HG02870 (cell line): ENCODE measurements around the gene EIF4E3.

Experiments
- ATAC-seq: cut with Tn5 transposase; IDR thresholded peaks from one replicate; pipeline ENCODE4 v1.9.1; 2021; ENCODE audit warnings: mild to moderate bottlenecking, moderate library complexity; ENCODE audit not compliant: unreplicated experiment

Gene EIF4E3

DNA sequence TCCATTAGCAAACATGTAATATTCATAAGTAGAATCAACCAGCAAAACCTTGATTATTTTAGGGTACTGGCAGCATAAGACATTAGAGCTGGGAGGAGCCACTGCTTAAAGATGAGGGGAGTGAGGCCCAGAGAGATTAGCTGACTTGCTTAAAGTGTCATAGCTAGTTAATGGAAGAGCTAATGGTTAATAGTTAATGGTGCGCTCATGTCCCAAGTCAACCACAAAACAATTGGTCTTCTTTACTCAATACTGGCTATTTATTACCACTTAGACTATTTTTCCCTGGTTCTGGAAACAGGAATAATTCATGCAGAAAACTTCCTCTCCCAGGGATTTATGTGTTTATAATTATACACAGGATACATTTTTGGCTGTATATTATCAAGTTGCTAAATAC is 33.1 kb downstream of the EIF4E3 start:
- no peak for ATAC-seq

DNA sequence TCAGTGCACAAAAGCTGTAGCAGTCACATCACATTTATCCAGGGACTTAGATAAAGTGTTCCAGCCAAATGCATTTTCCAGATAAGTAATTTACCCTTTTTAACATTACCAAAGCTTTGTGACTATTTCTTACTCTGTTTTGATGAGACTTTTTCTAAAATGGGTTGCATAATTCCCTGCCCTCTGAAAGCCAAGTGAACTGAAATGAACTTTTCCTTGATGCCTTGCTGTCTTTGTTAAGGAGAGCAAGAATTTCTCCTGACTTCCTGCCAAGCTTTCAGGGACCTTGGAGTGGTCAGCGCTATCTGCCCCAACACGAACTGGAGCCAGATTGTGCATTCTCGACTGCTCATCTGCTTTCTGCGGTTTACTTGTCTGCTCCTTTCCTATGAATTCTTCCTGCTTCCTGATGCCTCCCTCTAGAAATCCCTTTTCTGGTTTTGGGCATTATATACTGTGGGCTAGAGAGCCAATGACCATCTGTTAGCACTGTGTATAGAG is 34.8 kb downstream of the EIF4E3 start:
- no peak for ATAC-seq

DNA sequence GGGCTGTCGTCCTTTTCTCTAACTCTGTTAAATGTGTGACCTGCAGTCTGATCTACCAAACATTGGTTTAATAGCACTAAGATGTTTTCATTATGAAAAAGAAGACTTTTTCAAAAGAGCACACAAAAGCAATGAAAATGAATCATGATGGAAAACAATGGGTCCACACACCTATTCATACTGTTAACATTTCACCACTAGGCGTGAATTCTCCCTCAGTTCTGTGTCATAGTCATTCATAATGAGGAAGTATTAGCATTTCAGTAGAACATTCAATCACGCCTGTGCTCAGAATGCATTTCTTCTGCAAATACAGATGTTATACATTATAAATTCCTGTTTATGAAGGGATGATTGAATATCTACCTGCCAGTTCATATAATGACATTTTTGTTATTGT is 35.9 kb downstream of the EIF4E3 start:
- ATAC-seq, result no peak

DNA sequence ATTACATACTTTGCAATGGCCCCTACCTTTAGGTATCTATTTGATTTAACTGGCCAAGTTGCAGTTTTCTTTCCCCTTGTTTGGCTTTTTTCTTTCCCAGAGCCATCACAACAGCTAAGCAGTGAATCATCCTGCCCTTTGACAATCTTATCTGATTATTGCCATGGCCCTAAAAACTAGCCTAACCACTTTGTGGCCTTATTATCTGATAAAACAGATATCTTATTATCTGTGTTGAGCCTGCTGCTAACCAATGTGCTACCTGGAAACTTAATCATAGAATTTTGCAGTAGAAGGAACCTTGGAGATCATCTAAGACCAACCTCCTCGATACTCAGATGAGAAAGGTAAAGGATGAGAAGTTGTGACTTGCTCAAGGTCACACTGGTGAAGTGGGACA is 37.1 kb downstream of the EIF4E3 start:
- ATAC-seq, result no peak

DNA sequence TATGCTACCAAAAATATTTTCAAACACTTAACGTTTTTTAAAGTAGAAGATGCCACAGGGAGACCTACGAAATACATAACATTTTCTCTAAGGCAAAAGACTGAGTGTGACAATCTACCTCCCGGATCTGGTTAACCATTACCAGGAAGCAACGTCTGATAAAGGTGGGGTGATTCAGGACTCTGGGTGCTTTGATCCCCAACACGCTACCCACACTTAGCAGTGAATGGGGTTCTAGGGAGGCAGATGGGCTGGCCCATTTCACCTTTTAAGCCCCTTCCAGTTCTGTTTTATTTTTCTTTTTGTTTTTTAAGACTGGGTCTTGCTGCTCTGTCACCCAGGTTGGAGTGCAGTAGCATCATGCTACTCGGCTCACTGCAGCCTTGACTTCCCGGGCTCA is 39.5 kb downstream of the EIF4E3 start:
- ATAC-seq, result no peak

DNA sequence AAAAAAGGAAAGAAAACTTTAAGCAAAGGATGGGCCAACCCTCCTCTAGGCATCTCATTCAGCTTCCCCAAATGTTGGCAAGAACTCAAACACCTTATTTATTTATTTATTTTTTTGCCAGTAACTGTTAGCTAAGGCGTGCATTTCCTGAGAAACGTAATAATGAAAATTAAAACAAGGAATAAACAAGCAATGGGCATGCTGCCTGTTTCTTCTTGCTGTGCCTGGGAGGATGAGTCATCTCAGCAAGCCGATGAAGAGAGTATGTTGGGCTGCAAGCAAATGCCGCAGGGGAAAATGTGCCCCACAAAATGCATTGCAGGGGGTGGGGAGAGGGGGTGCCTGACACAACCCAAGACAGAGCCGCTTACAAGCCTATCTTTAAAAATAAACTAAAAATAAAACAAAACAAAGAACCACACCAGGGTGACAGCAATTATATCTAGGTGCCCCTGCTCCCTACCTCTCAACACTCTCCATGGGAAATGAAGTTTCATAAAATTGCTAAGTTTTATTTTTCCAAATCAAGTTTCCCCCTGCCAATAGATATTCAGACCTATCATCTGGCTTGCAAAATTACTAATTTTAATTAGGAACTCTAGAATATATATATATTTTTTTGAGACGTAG is 40.3 kb downstream of the EIF4E3 start:
- ATAC-seq, result no peak

DNA sequence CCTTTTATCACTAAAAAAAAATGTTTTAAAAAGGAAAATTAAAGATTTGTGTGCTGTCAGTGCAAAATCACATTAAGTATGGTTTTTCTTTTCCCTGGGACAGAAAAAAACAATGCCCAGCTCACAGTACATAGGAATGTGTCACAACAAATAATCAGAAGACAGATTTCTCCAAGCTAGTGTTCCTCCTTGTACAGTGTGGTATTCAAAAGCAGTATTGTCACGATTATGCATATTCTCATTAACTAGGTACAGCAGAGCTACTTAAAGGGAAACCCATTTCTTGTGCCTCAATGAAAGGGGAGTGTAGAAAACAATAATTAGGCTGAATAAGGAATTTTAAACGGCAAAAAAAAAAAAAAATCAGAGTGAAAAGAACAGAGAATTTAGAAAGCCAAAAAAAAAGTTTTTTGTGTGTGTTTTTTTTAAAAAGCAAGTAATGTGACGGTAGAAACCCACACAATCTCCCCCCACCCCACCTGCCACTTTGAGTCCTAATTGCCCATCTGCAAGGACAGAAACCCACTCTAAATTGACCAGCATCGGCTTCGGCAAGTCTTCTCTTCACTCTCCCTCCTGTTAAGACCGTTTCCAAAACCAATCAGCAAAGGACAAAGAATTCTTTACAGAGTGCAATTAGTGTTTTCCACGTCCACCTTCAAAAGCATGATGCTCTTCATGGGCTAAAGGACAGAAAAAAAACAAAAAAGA is 41.0 kb downstream of the EIF4E3 start:
- ATAC-seq, result no peak

DNA sequence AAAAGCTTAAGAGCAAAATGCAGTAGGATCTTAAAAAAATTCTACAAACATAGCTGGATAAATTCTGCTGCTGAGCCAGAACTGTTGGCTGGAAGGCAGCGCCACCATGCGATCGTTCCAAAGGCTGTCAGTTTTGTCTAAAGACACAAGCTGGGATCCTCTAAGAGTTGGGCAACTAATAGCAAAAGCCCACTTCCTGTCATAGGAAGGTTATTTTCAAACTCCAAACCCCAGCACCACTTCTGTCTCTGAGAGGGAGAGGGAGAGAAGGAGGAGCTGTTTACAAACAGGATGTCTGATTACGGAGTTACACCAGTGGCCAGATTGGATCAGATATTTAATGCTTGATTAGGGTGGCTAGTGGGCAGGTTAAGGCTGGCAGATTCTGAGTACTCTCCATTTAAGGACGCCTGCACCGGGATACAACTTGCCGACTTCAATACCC is 44.0 kb downstream of the EIF4E3 start:
- no peak for ATAC-seq

DNA sequence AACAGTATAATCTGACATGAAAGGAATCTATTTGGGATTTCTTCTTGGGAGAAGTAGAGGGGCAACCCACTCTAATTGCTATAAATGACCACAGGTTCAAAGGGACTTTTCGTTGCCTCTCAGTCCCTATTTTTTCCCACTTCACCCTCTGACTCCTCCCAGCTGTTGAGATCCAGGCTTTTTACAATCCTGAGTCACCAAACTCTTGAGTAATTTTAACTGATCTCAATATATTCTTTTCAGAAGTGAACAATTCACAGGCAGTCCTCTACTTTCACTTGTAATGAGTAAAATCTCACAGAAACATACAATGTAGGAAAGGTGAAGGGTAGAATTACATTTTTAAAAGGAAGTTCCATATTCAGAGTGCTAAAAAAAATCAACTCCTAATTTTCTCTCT is 44.6 kb downstream of the EIF4E3 start:
- ATAC-seq, result no peak

DNA sequence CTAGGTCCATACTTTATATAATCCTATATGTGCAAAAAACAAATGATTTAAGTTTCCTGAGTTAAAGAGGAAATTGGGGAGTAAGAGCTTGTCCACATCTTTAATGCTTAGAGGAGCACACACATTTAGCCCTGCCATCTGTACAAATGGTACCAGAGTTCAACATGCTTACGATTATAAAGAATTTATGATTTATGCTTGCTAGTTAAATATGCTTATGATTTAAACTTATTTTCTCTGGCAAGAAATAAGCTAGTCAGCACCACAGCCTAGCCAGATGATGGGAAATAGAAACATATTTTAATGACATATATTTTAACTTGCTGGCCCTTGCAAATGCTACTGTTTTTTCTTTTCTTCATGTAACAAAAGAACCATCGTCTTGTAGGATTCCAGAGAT is 48.3 kb downstream of the EIF4E3 start:
- no peak for ATAC-seq

DNA sequence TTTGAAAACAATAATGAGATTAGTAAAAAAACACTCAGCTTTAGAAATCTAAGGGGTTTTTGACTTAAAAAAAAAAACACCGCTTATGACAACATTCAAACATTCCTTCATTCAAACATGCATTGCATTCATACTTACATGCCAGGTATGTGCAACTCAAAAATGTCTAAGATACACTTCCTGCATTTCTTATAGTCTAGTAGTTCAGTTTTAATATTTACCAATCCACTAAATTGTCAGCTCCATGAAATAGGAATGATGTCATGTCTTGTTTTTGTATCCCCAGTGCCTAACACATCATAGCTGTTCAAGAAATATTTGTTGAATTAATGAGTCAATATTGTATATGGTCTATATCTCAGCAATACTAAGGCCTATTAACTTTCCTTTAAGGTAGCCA is 51.7 kb downstream of the EIF4E3 start:
- ATAC-seq, result no peak

DNA sequence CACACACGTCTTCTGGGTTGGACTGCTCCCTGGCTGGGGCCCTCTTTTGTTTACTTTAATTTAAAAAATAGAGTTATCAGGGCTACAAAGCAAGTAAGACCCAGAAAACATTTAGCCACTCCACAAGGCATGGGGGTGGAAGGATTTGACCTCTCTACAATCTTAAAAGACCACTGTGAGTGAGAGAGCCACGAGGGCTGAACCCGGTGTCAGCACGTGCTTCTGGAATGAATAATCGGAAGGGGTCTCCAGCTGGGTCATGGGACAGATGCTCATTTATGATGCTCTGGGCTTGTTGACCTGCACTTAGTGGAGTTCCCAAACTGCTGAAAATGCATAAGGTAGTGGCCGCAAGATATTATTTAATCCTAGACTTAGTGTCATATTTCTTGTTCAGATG is 52.4 kb downstream of the EIF4E3 start:
- ATAC-seq, result no peak

DNA sequence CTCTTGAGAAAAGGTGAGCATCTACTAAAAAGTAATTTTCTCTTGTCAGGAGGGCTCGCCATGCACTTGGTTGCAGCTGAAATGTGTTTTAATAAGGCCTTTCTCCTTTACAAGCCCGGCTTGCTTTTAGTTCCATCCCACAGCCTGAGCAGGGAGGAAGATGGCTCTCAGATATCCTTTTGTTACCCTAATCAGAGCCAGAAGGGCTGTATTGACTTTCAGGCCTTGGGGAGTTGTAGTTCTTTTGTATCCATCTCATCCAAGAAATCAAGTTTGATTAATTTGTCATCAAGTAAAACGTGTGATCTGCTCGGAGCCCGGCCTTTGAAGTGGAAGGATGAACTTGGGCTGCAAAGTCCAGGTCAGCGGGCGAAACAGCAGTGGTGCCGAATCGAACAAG is 52.9 kb downstream of the EIF4E3 start:
- no peak for ATAC-seq

DNA sequence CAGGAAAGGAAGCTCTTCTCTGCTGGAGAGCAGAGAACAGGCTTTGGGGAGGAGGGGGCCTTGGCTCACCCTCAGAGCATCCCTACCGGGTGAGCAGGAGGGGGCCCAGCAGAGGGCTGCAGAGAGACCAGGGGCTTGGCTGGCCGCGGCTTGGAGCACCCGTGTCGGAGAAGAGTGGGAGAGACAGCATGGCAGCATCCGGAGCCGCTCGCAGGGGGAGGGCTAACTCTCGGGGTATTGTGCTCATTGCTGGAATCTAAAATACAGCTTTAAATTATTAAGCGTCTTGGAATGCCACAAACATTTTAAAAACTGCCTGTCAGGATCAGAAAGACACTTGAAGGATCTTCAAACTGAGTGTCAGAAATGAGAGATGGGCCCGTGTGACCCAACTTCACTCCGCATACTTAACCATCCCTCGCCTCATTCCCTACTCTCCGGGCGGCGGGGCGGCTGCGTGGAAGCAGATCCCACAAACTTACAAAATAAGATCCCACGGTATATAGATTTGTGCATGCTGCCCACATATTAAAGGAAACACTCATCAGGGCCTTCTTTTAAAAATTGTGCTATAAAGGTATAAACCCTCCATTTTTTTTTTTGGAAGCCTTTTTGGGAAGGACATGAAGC is 53.9 kb downstream of the EIF4E3 start:
- no peak for ATAC-seq

DNA sequence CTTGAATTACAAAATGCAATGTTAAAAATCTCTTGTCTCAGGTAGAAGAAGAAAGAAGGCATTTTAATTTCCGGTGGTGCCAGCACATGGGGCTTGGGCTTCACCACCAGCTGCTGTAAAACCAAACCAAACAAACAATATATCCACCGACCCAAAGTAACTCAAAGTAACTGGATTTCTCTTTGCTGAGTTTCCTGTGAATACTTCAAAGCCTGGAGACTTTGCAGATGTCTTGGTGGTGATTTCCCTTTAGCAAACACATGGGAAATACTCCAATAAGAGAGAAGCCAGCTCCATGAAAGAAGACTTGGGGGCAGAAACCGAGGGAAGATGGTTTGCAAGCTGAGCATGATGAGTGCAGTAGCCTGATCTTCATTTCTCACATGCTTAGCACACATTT is 62.6 kb downstream of the EIF4E3 start:
- ATAC-seq, result no peak

DNA sequence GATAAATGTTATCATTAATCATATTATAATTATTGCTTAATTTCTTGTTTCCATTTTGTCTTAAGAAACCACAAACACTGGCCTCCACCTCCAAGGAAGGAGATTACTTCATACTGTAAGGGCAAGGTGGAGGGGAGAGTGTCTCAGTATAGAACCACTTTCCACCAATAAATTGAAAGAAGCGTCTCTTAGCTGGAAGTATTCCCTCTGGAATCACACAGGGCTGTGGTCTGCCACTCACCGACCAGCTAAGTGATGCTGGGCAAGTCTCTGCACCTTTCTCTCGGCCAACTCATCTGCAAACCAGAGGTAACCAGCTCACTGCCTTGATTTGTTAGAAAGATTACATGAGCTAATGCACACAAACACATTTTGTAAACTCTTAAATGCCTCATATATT is 63.1 kb downstream of the EIF4E3 start:
- no peak for ATAC-seq

DNA sequence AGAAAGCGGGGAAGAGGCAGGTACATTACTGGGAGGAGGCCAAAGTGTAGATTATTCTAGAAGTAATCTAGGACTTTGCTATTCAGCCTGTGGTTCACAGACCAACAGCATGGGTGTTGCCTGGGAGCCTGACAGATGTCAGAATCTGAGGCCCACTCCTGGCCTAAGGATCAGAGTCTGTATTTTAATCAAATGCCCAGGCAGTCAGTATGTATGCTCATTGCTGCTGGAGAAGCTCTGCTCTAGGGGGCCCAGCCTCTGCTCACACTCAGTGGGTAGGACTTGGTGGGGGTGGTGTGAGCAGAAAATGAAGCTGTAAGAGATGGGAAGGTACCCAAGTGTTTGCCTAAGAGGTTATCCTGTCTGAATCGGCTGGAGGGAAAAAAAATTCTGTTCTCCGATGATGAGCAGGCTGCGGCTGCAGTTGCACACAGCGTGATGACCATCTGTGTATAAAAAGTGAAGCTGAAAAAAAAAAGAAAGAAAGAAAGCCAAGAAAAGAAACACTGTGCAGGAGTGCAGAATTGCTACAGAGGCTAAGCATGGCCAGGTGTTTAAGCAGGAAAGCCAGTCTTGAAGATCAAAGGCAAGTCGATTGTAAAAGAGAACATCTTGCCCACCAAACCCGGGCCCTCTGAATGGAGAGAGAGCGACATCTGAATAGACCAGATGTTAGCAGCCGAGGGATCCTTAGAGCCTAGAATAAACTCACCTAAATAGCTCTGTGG is 65.2 kb downstream of the EIF4E3 start:
- ATAC-seq, result no peak

DNA sequence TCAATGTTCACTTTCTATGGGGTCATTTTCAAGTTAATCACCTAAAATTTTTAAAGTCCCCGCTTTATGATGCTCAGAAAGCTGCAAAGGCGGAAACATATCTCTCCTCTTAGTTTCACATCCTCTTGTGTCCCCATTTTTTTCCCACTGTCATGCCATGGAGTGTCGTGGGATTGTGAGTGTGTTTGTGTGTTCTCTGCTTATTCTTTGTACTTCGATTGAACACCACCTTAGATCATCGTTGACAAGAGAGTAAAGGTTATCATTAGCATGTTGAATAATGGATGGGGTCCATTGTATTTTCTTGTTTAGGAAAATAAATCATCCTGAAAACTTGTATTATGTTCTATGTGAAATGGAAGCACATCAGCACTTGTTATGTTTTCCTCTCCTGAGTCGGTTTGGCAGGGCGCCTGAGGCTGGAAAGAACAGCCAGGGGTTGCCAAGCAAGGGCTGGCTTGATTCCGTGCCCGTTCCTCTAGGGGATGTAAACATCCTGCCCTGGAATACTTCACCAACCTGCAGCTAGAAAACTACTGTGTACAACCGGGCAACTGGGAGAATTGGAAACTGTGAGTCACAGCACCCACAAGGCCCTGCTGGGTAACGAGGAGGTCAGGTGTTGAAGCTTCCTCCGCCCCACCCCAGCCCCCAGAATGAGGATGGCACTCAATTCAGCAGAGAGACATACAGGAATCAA is 67.2 kb downstream of the EIF4E3 start:
- no peak for ATAC-seq

DNA sequence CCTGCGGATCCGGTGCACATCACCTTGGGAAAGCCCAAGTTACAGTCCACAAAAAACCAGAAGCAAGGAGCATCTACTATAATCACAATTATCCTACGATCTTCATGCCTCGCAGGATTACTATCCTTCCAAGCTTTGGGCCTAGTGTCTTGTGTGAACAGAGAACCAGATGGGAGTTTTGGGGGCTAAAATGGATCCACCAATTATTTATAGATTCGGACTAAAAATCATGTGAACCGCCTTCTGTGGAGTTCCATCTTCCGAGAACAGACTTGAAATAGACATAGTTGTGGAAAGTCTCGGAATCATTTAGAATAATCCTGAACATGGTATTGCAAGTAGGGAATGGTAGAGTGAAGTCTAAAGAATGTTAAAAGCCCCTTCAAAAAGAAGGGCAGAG is 70.1 kb downstream of the EIF4E3 start:
- ATAC-seq, result no peak

DNA sequence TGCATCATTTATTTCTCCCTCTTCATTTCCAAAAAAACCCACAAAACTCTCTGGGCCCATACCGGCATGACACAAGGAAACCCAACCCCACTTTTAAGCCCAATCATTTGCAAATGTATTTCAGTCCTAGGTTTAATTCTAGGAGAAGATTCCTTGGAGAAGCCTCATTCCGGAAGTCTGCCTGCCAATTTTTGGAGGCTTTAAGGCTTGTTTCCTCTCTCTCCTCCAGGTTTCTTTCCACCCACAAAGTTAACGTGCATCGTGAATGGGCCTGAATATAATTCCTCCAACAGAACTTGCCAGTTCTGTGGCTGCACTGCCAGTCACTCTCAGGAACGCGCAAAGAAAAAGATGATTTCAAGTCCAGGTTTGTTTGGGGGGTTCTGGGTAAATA is 71.8 kb downstream of the EIF4E3 start:
- no peak for ATAC-seq
